ENCODE data around the gene DOCK1. TPM values are rescaled to one million over a fixed set of nuclear protein-coding genes. Genes with fewer than 3 reads are reported as not detected.
A peak's percentile ranks its signal among the peaks of the same experiment; 100 is the strongest.

DOCK1 gene
- total and polyA plus RNA-seq, 2 donors from 2014 or later, result 15.8 to 81.7 TPM

DNA sequence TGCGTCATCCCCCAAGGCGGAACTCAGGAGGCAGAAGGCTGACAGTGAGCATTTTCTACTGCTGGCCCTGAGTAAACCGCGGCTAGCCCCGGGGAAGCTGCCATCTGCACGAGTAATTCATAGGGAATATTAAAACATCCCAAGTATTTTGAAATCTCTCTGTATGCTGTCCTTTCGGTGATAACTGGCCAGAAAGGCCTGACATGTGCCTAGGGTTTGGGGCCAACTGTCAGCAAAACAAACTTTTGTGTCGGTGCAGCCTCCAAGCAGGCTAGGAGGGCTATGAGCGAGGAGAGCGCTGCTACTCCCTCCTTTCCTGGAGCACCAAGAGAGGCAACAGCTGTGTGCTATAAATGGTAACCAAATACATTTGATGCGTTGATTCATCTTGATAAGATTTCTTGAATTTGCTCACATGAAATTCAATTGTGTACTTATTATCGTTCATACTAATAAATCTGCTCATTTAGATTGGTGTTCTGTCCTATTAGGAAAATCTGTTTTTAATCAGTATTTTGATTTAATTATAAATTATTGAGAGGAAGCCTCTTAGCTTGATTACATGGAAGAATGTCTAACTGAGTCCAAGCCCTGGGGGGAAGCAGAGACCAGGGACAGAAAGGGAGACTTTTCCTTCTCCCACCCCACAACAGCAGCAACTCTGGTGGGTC is 519.5 kb downstream of the DOCK1 start:
- DNase-seq (peak in 3 of 5 donors; percentile 22 to 74 (median 44)), FAIRE-seq (no peak)
- H3K4me3 ChIP-seq (ENCODE audit: low read length in 3 of 3), result no peak overlapping the region
- TF ChIP-seq CTCF (IDR thresholded peaks at IDR 0.05; ENCODE audit: borderline replicate concordance, extremely low read depth, insufficient read depth), result no peak
- peaks cover 6 to 17% (median 14%) of the 10 kb centered on the region in 3 donors for H3K36me3 ChIP-seq (ENCODE audit: control insufficient read depth in 2 of 3, insufficient read depth in 3 of 3, low read length in 3 of 3)
- H3K27ac ChIP-seq (ENCODE audit: low read depth in 2 of 2, low read length in 2 of 2), result peak overlapping the region in 1 of 2 donors; percentile 23
- H3K9ac ChIP-seq (ENCODE audit: low read length in 3 of 3), result no peak overlapping the region
- intact Hi-C loops (cut with DNase I), result no loop called here
- H3K9me3 ChIP-seq (ENCODE audit: control insufficient read depth in 2 of 3, insufficient read depth in 1 of 3, low read length in 3 of 3), result no peaks in the 10 kb centered on the region
- H3K27me3 ChIP-seq (ENCODE audit: control insufficient read depth, insufficient read depth, low read length), result no peaks in the 10 kb centered on the region
- no peaks in the 10 kb centered on the region for H3K4me1 ChIP-seq (ENCODE audit: control insufficient read depth in 2 of 3, insufficient read depth in 2 of 3, low read depth in 1 of 3, low read length in 3 of 3)

- Histone ChIP-seq H3K9me3 (ENCODE audit: control insufficient read depth in 2 of 3, insufficient read depth in 1 of 3, low read length in 3 of 3) (no peaks in the 10 kb centered on the region), H3K9ac (ENCODE audit: low read length in 3 of 3) (no peak overlapping the region), H3K4me1 (ENCODE audit: control insufficient read depth in 2 of 3, insufficient read depth in 2 of 3, low read depth in 1 of 3, low read length in 3 of 3) (no peaks in the 10 kb centered on the region), H3K4me3 (ENCODE audit: low read length in 3 of 3) (no peak overlapping the region), H3K27ac (ENCODE audit: low read depth in 2 of 2, low read length in 2 of 2) (no peak overlapping the region), H3K27me3 (ENCODE audit: control insufficient read depth, insufficient read depth, low read length) (no peaks in the 10 kb centered on the region), H3K36me3 (ENCODE audit: control insufficient read depth in 2 of 3, insufficient read depth in 3 of 3, low read length in 3 of 3) (peaks cover 5 to 15% (median 14%) of the 10 kb centered on the region in 3 donors)
- intact Hi-C loops (cut with DNase I), result no loop called here
- no peak for FAIRE-seq
- TF ChIP-seq CTCF (IDR thresholded peaks at IDR 0.05; ENCODE audit: borderline replicate concordance, extremely low read depth, insufficient read depth), result no peak
- no peak for DNase-seq
These were observed 521.5 kb downstream of the DOCK1 start for GRCh38 chr10:127426746-127427145.

DNA sequence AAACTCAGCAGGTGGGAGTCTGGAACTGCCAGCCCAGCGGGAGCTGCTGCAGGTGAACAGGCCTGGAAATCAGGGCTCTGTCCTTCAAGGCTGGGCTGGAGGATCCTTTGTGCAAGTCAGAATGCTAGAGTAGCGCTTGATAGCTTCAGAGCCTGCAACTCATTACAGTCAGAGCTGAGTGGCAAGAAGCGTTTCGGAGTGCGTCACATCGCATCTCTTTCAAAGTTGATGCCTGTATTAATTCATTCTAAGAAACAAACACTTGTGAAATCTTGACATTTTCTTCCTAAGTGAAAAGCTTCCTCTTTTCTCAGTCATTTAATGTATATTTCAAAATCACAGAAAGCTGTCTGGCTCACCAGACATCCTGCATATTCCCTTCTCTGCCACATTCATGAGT is 522.7 kb downstream of the DOCK1 start:
- no peaks in the 10 kb centered on the region for H3K27me3 ChIP-seq (ENCODE audit: control insufficient read depth, insufficient read depth, low read length)
- FAIRE-seq (no peak), DNase-seq (no peak)
- TF ChIP-seq CTCF (IDR thresholded peaks at IDR 0.05; ENCODE audit: borderline replicate concordance, extremely low read depth, insufficient read depth), result no peak
- intact Hi-C loops (cut with DNase I), result no loop called here
- no peaks in the 10 kb centered on the region for H3K4me1 ChIP-seq (ENCODE audit: control insufficient read depth in 2 of 3, insufficient read depth in 2 of 3, low read depth in 1 of 3, low read length in 3 of 3)
- H3K27ac ChIP-seq (ENCODE audit: low read depth in 2 of 2, low read length in 2 of 2), result no peak overlapping the region
- no peak overlapping the region for H3K9ac ChIP-seq (ENCODE audit: low read length in 3 of 3)
- peaks cover 4 to 15% (median 14%) of the 10 kb centered on the region in 3 donors for H3K36me3 ChIP-seq (ENCODE audit: control insufficient read depth in 2 of 3, insufficient read depth in 3 of 3, low read length in 3 of 3)
- H3K4me3 ChIP-seq (ENCODE audit: low read length in 3 of 3), result no peak overlapping the region
- H3K9me3 ChIP-seq (ENCODE audit: control insufficient read depth in 2 of 3, insufficient read depth in 1 of 3, low read length in 3 of 3), result no peaks in the 10 kb centered on the region
